H1 (cell line): ENCODE measurements around the gene LIPC. TPM values are rescaled to one million over a fixed set of nuclear protein-coding genes. Genes with fewer than 3 reads are reported as not detected.

Experiments used
- CTCF ChIA-PET: fragments of 300-600 bp; sonication (Branson Sonifier 250); formaldehyde crosslinking; loops from one replicate; lab custom pipeline; 2021; ENCODE audit not compliant: partially characterized antibody; lab: Charles Lee
- POLR2A ChIA-PET: fragments of 300-600 bp; sonication (Branson Sonifier 250); formaldehyde crosslinking; loops from one replicate; lab custom pipeline; 2021; ENCODE audit warnings: inconsistent platforms; ENCODE audit not compliant: partially characterized antibody; lab: Charles Lee
- DNase-seq, 2 experiments: peaks; one replicate each; pipeline versions ENCODE4 v3.0.0 to v3.0.0-alpha.2; 2010 to 2022; ENCODE audit warnings: low spot score in 2 of 2, low read depth in 1 of 2, mixed read lengths in 1 of 2
- FAIRE-seq: peaks from 2 replicates; lab custom pipeline; 2011; peaks lifted over from hg19 to GRCh38; lab: Jason Lieb, UNC
- H2AFZ ChIP-seq: 2 replicates; pipeline ENCODE4 v1.8.1; 2012; ENCODE audit warnings: low read length, inconsistent platforms
- H2AK5ac ChIP-seq: 2 replicates; pipeline ENCODE4 v1.6.1; 2013; ENCODE audit warnings: low read depth, low read length
- H2BK120ac ChIP-seq: replicated peaks from 2 replicates; pipeline ENCODE3; 2013; ENCODE audit warnings: low read depth, low read length, inconsistent platforms
- H2BK12ac ChIP-seq: 2 replicates; pipeline ENCODE4 v1.6.1; 2013; ENCODE audit warnings: low read depth, low read length
- H2BK15ac ChIP-seq: 2 replicates; pipeline ENCODE4 v1.6.1; 2013; ENCODE audit warnings: low read length
- H2BK20ac ChIP-seq: 2 replicates; pipeline ENCODE4 v1.6.1; 2013; ENCODE audit warnings: low read length
- H2BK5ac ChIP-seq: 2 replicates; pipeline ENCODE4 v1.6.1; 2013; ENCODE audit warnings: low read depth, low read length
- H3K14ac ChIP-seq: 2 replicates; pipeline ENCODE4 v1.6.1; 2013; ENCODE audit warnings: inconsistent platforms; ENCODE audit not compliant: insufficient read length
- H3K18ac ChIP-seq: 2 replicates; pipeline ENCODE4 v1.6.1; 2013; ENCODE audit warnings: low read length; ENCODE audit errors: extremely low read depth
- H3K23ac ChIP-seq: 2 replicates; pipeline ENCODE4 v1.6.1; 2013; ENCODE audit warnings: inconsistent platforms; ENCODE audit not compliant: insufficient read length
- H3K23me2 ChIP-seq: 2 replicates; pipeline ENCODE4 v1.6.1; 2013; ENCODE audit warnings: low read depth, low read length
- H3K27ac ChIP-seq: 2 replicates; pipeline ENCODE4 v1.6.1; 2011; ENCODE audit warnings: low read depth, low read length, inconsistent platforms
- H3K27me3 ChIP-seq, 4 experiments: replicated peaks in 1 of 4; 1 replicate in 1 of 4; 2 replicates in 3 of 4; pipeline versions ENCODE4 v1.6.1 to v1.8.1; 2011 to 2013; ENCODE audit warnings: low read length in 3 of 4, mild to moderate bottlenecking in 3 of 4, inconsistent platforms in 2 of 4, mixed read lengths in 2 of 4, moderate library complexity in 1 of 4; ENCODE audit not compliant: control insufficient read depth in 3 of 4, insufficient read depth in 3 of 4; ENCODE audit errors: extremely low read depth in 1 of 4
- H3K36me3 ChIP-seq, 4 experiments: 2 replicates each; pipeline versions ENCODE4 v1.6.1 to v1.8.1; 2011 to 2013; ENCODE audit warnings: mild to moderate bottlenecking in 4 of 4, low read length in 3 of 4, moderate library complexity in 2 of 4, control low read depth in 1 of 4, inconsistent platforms in 1 of 4; ENCODE audit not compliant: insufficient read depth in 4 of 4, control insufficient read depth in 2 of 4
- H3K4ac ChIP-seq: replicated peaks from 2 replicates; pipeline ENCODE3; 2013; ENCODE audit warnings: low read length, low read depth, mixed read lengths, inconsistent platforms; ENCODE audit not compliant: insufficient read length
- H3K4me1 ChIP-seq, 4 experiments: replicated peaks in 1 of 4; 1 replicate in 1 of 4; 2 replicates in 3 of 4; pipeline versions ENCODE4 v1.6.1 to v1.8.1; 2011 to 2013; ENCODE audit warnings: low read length in 3 of 4, inconsistent platforms in 2 of 4, mixed read lengths in 1 of 4; ENCODE audit not compliant: insufficient read depth in 4 of 4, control insufficient read depth in 3 of 4
- H3K4me2 ChIP-seq, 2 experiments: 2 replicates each; pipeline versions ENCODE4 v1.6.1 to v1.8.1; 2011 to 2013; ENCODE audit warnings: low read depth in 2 of 2, low read length in 2 of 2, control low read depth in 1 of 2, inconsistent platforms in 1 of 2, mild to moderate bottlenecking in 1 of 2; ENCODE audit not compliant: insufficient read depth in 1 of 2
- H3K4me3 ChIP-seq, 4 experiments: fragments of 200-600, 300-600 bp in 1 of 4; sonication (generic), shearing (Covaris generic), sonication (Bioruptor Twin) in 1 of 4; 2 replicates each; pipeline versions ENCODE4 v1.5.1 to v1.8.1; 2011 to 2016; ENCODE audit warnings: low read length in 4 of 4, low read depth in 3 of 4, control low read depth in 2 of 4, inconsistent platforms in 2 of 4, mild to moderate bottlenecking in 2 of 4, mixed read lengths in 1 of 4, moderate library complexity in 1 of 4; ENCODE audit not compliant: insufficient read depth in 2 of 4; ENCODE audit errors: extremely low read depth in 1 of 4
- H3K56ac ChIP-seq: replicated peaks from 2 replicates; pipeline ENCODE3; 2013; ENCODE audit warnings: low read depth, mild to moderate bottlenecking, mixed read lengths, low read length, inconsistent platforms; ENCODE audit not compliant: insufficient read length
- H3K79me1 ChIP-seq: 2 replicates; pipeline ENCODE4 v1.6.1; 2013; ENCODE audit warnings: low read depth, low read length, control low read depth
- H3K79me2 ChIP-seq, 2 experiments: 2 replicates each; pipeline versions ENCODE4 v1.6.1 to v1.8.1; 2012 to 2013; ENCODE audit warnings: low read length in 2 of 2, mild to moderate bottlenecking in 2 of 2, inconsistent platforms in 1 of 2; ENCODE audit not compliant: insufficient read depth in 2 of 2, control insufficient read depth in 1 of 2
- H3K9ac ChIP-seq, 4 experiments: replicated peaks in 1 of 4; 1 replicate in 1 of 4; 2 replicates in 3 of 4; pipeline versions ENCODE4 v1.6.1 to v1.8.1; 2011 to 2013; ENCODE audit warnings: low read depth in 3 of 4, low read length in 3 of 4, control low read depth in 2 of 4, mild to moderate bottlenecking in 2 of 4, moderate library complexity in 2 of 4, inconsistent platforms in 1 of 4; ENCODE audit errors: extremely low read depth in 1 of 4
- H3K9me3 ChIP-seq, 2 experiments: 2 replicates each; pipeline versions ENCODE4 v1.6.1 to v1.8.1; 2012 to 2013; ENCODE audit warnings: mild to moderate bottlenecking in 2 of 2, moderate library complexity in 2 of 2, control low read depth in 1 of 2, inconsistent platforms in 1 of 2, low read depth in 1 of 2, low read length in 1 of 2, mixed read lengths in 1 of 2; ENCODE audit not compliant: insufficient read depth in 2 of 2
- H4K20me1 ChIP-seq, 2 experiments: replicated peaks in 1 of 2; 2 replicates each; pipeline versions ENCODE3 to v1.8.1; 2011 to 2013; ENCODE audit warnings: inconsistent platforms in 2 of 2, low read length in 2 of 2, mild to moderate bottlenecking in 1 of 2; ENCODE audit not compliant: insufficient read depth in 2 of 2, control insufficient read depth in 1 of 2
- H4K5ac ChIP-seq: 2 replicates; pipeline ENCODE4 v1.6.1; 2013; ENCODE audit warnings: low read length, low read depth, mixed read lengths, inconsistent platforms; ENCODE audit not compliant: insufficient read length
- H4K8ac ChIP-seq: 2 replicates; pipeline ENCODE4 v1.8.0; 2013; ENCODE audit warnings: mild to moderate bottlenecking, moderate library complexity, low read length, inconsistent platforms; ENCODE audit not compliant: insufficient read depth; ENCODE audit errors: extremely low read depth
- H4K91ac ChIP-seq: replicated peaks from 2 replicates; pipeline ENCODE3; 2013; ENCODE audit warnings: low read length, mixed read lengths, inconsistent platforms; ENCODE audit not compliant: insufficient read length
- CREB1 ChIP-seq: IDR thresholded peaks from 2 replicates; pipeline ENCODE4 v1.6.1; 2012; ENCODE audit warnings: inconsistent platforms
- EGR1 ChIP-seq: IDR thresholded peaks from 2 replicates; pipeline ENCODE4 v1.6.1; 2011; ENCODE audit warnings: low read depth, low read length, borderline replicate concordance
- EZH2 ChIP-seq: fragments of 200-600 bp; sonication (generic); IDR thresholded peaks from 2 replicates; pipeline ENCODE4 v1.7.1; 2012; ENCODE audit warnings: low read depth, mild to moderate bottlenecking, moderate library complexity, low read length, inconsistent platforms; ENCODE audit not compliant: severe bottlenecking
- GABPA ChIP-seq: IDR thresholded peaks from 2 replicates; pipeline ENCODE4 v1.6.1; 2011; ENCODE audit warnings: mild to moderate bottlenecking, low read length, moderate library complexity, borderline replicate concordance; ENCODE audit not compliant: insufficient read depth
- JUND ChIP-seq: IDR thresholded peaks from 2 replicates; pipeline ENCODE4 v1.6.1; 2011; ENCODE audit warnings: mild to moderate bottlenecking, improper control_type of control experiment, low read length
- POLR2A ChIP-seq, 2 experiments: IDR thresholded peaks; 1 replicate in 1 of 2; 2 replicates in 1 of 2; pipeline ENCODE4 v1.6.1; 2011; ENCODE audit warnings: low read depth in 2 of 2, low read length in 2 of 2, mild to moderate bottlenecking in 2 of 2; ENCODE audit errors: control extremely low read depth in 1 of 2
- RNF2 ChIP-seq: fragments of 200-900, 300-1000 bp; sonication (generic); IDR thresholded peaks from 2 replicates; pipeline ENCODE4 v1.7.1; 2016; ENCODE audit warnings: borderline replicate concordance, low read depth, mild to moderate bottlenecking, antibody characterized with exemption, low read length; ENCODE audit not compliant: poor library complexity, severe bottlenecking; ENCODE audit errors: missing control alignments
- SIRT6 ChIP-seq: IDR thresholded peaks from one replicate; pipeline ENCODE4 v1.7.1; 2012; ENCODE audit warnings: low read length, inconsistent platforms
- WGBS, 2 experiments: shearing (Covaris generic) in 1 of 2; methylation state at CpG; one replicate each; pipeline versions ENCODE4 v1.1.6 to v1.1.7; 2013 to 2015; ENCODE audit warnings: low lambda C conversion rate in 2 of 2, mixed read lengths in 2 of 2, inconsistent platforms in 1 of 2, low coverage in 1 of 2, missing lambda C conversion rate in 1 of 2; ENCODE audit not compliant: insufficient replicate concordance in 2 of 2, insufficient coverage in 1 of 2, insufficient read length in 1 of 2; ENCODE audit errors: extremely low coverage in 1 of 2, missing lambda C conversion rate in 1 of 2; 5-methylcytosine and 5-hydroxymethylcytosine counted together
- polyA plus RNA-seq, 7 experiments: library from polyadenylated mRNA; depleted of rRNA in 3 of 7; stranded (reverse) in 5 of 7; unstranded in 2 of 7; fragments of >200 nt in 5 of 7; fragments of 200-250 nt in 2 of 7; gene quantifications; 1 replicate in 5 of 7; 2 replicates in 1 of 7; 4 replicates in 1 of 7; pipeline versions ENCODE4 v1.2.1 to v1.2.3, GENCODE V29; 2011 to 2013; ENCODE audit warnings: missing spikeins in 2 of 7, mixed read lengths in 2 of 7
- total RNA-seq: library from RNA; stranded (reverse); fragmentation: NEBNext Ultra II Directional; extraction: Animal tissue kit (Norgen Biotek cat#: 25700); gene quantifications from 2 replicates; pipeline ENCODE4 v1.2.1, GENCODE V29; 2021
- TF ChIP-seq, protein P1 (sequence below): IDR thresholded peaks from 2 replicates; pipeline ENCODE4 v1.6.1; 2012; ENCODE audit warnings: low read length, inconsistent platforms

LIPC gene
- total and polyA plus RNA-seq, 2 of the 8 experiments (the other 6 are each of a cell fraction or from before 2014, with no cell fraction given) = not detected

DNA sequence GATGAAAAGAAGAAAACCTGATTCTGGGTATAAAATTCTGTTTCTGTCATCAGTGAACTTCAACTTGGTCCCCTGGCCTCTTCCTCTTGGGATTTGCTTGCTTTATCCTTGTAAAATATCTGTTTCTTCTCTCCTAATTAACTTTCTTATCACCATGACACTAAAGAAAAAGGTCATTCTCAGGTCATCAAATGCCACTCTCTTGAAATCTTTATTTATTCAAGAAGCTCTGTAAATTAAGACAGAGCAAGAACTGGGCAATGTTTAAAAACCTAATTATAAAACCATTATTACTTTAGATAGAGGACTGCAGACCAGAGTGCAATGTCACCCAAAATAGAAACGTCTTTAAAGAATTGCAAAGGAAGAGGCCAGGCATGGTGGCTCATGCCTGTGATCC, 6.0 kb upstream of the LIPC start:
- Histone ChIP-seq H3K4me1 (no peaks in the 10 kb centered on the region), H2BK12ac (no peak overlapping the region), H3K4me2 (no peak overlapping the region), H3K4me3 (no peak overlapping the region), H3K79me1 (no peaks in the 10 kb centered on the region), H2AK5ac (no peak overlapping the region), H2BK20ac (no peak overlapping the region), H3K23me2 (no peaks in the 10 kb centered on the region), H3K27ac (no peak overlapping the region), H3K18ac (no peak overlapping the region), H3K14ac (no peak overlapping the region), H4K5ac (no peak overlapping the region), H2BK120ac (no peak overlapping the region), H4K8ac (no peak overlapping the region), H3K4ac (no peak overlapping the region), H3K9me3 (no peaks in the 10 kb centered on the region), H3K56ac (no peak overlapping the region), H4K20me1 (no peaks in the 10 kb centered on the region), H3K9ac (no peak overlapping the region), H3K27me3 (no peaks in the 10 kb centered on the region), H2BK15ac (no peak overlapping the region), H3K79me2 (no peaks in the 10 kb centered on the region), H4K91ac (no peak overlapping the region), H2AFZ (no peak overlapping the region), H2BK5ac (no peak overlapping the region), H3K23ac (no peak overlapping the region), H3K36me3 (no peaks in the 10 kb centered on the region)
- WGBS, 2 experiments = 79% methylated on average over 1 of the region's 1 CpG; no CpG with 5 or more reads in 1 of the 2 experiments
- CTCF ChIA-PET = interaction anchor here (0.6 kb wide), 1 partner anchor 334 kb away, joined by 3 read pairs; no protein-coding TSS in a partner anchor
- POLR2A ChIA-PET = no interaction called here
- DNase-seq = no peak
- FAIRE-seq = no peak
- TF ChIP-seq POLR2A (IDR thresholded peaks at IDR 0.05; ENCODE audit: control extremely low read depth in 1 of 2, low read depth in 2 of 2, low read length in 2 of 2) (no peak), SIRT6 (no peak), RNF2 (no peak), JUND (no peak), GABPA (no peak), CREB1 (no peak), EGR1 (no peak), EZH2 (no peak)
- TF ChIP-seq, protein P1, sequence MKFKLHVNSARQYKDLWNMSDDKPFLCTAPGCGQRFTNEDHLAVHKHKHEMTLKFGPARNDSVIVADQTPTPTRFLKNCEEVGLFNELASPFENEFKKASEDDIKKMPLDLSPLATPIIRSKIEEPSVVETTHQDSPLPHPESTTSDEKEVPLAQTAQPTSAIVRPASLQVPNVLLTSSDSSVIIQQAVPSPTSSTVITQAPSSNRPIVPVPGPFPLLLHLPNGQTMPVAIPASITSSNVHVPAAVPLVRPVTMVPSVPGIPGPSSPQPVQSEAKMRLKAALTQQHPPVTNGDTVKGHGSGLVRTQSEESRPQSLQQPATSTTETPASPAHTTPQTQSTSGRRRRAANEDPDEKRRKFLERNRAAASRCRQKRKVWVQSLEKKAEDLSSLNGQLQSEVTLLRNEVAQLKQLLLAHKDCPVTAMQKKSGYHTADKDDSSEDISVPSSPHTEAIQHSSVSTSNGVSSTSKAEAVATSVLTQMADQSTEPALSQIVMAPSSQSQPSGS = no peak
